Ovary (tissue), 9 donors: ENCODE data around the gene GRAMD1B. TPM values are rescaled to one million over a fixed set of nuclear protein-coding genes. Genes with fewer than 3 reads are reported as not detected.

Experiments
- DNase-seq, 5 donors: peaks; one replicate each; pipeline ENCODE4 v3.0.0-alpha.2; 2019 to 2020
- H3K27ac ChIP-seq, 2 donors: fragments of 200-600 bp; one replicate each; pipeline versions ENCODE4 v1.5.1 to v1.8.0; 2019 to 2022
- H3K27me3 ChIP-seq: fragments of 200-600 bp; one replicate; pipeline ENCODE4 v1.8.0; 2022
- H3K36me3 ChIP-seq: fragments of 200-600 bp; sonication (generic); one replicate; pipeline ENCODE4 v1.5.1; 2019
- H3K4me1 ChIP-seq: one replicate; pipeline ENCODE4 v1.8.1; 2013; ENCODE audit warnings: mild to moderate bottlenecking, moderate library complexity; ENCODE audit not compliant: insufficient read depth
- H3K4me3 ChIP-seq: fragments of 200-600 bp; sonication (generic); one replicate; pipeline ENCODE4 v1.5.1; 2017
- H3K9me3 ChIP-seq, 2 donors: fragments of 200-600 bp in 1 of 2; sonication (generic) in 1 of 2; one replicate each; pipeline versions ENCODE4 v1.5.1 to v1.8.1; 2013 to 2019; ENCODE audit warnings: mild to moderate bottlenecking in 1 of 2, moderate library complexity in 1 of 2
- CTCF ChIP-seq, 3 donors: fragments of 450-650 bp in 2 of 3; fragments of 200-600 bp in 1 of 3; IDR thresholded peaks; one replicate each; pipeline versions ENCODE4 v1.5.1 to v1.8.0; 2016 to 2022; ENCODE audit warnings: antibody characterized with exemption in 3 of 3, mild to moderate bottlenecking in 1 of 3
- EP300 ChIP-seq: sonication (generic); formaldehyde crosslinking; IDR thresholded peaks from one replicate; pipeline ENCODE4 v1.6.1; 2017; ENCODE audit warnings: antibody characterized with exemption
- POLR2A ChIP-seq: fragments of 450-650 bp; IDR thresholded peaks from one replicate; pipeline ENCODE4 v1.6.1; 2017; ENCODE audit warnings: antibody characterized with exemption, mild to moderate bottlenecking, moderate library complexity
- WGBS, 3 donors: extraction: QIAGEN DNeasy Blood & Tissue Kit in 1 of 3; methylation state at CpG; one replicate each; pipeline versions ENCODE4 v1.1.5 to v1.1.7; 2013 to 2017; 5-methylcytosine and 5-hydroxymethylcytosine counted together
- intact Hi-C, 4 donors: fragments of 100-400 bp; cut with DNase I; formaldehyde crosslinking; loops; one replicate each; pipeline versions ENCODE4 v1.11.0 to v1.15.1; 2022 to 2023
- polyA plus RNA-seq, 2 donors: library from polyadenylated mRNA; stranded (reverse); fragments of 200-250 nt in 1 of 2; fragments of 350-450 nt in 1 of 2; fragmentation: Illumina TruSeq in 1 of 2; extraction: RNeasy Lipid Tissue Mini Kit (QIAGEN cat#74804) in 1 of 2; gene quantifications; one replicate each; pipeline ENCODE4 v1.2.3, GENCODE V29; 2013 to 2014
- total RNA-seq, 7 donors: library from RNA; depleted of rRNA in 2 of 7; stranded (reverse); fragments of >200 nt in 2 of 7; fragmentation: NEBNext Ultra II Directional in 3 of 7; extraction: Animal tissue kit (Norgen Biotek cat#: 25700) in 3 of 7; gene quantifications; one replicate each; pipeline versions ENCODE4 v1.1.0 to v1.2.4, GENCODE V29; 2016 to 2023
- donor health status: DM: no; HTN: no; CAD: no; lungs with moderate emphysema.
- donor health status: DM: no; HTN: no; CAD: no.
- donor health status: Bipolar disorder and iron deficiency.
- donor health status: DM: yes; HTN: yes; CAD: no.
- donor health status: DM: no; HTN: no; CAD: no.
- donor health status: DM: yes; HTN: yes; CAD: no.

The GRAMD1B gene
- total and polyA plus RNA-seq, 9 donors, result 10.8 to 185 (median 25.4) TPM

GRCh38 chr11:123581651-123582399, 151.8 kb downstream of the GRAMD1B start:
- Histone ChIP-seq H3K4me1 (peaks cover 2% of the 10 kb centered on the region), H3K36me3 (no peaks in the 10 kb centered on the region), H3K9me3 (no peaks in the 10 kb centered on the region), H3K27ac (no peak overlapping the region), H3K4me3 (no peak overlapping the region), H3K27me3 (no peaks in the 10 kb centered on the region)
- WGBS, 3 donors, result 89 to 91% (median 90%) methylated on average over 22 of the region's 22 CpGs
- no peak for TF ChIP-seq EP300
- TF ChIP-seq POLR2A, result no peak
- TF ChIP-seq CTCF (IDR thresholded peaks at IDR 0.05), result no peak
- DNase-seq, result no peak
- intact Hi-C loops, result loop anchor here (2.0 to 10.0 kb wide), 3 partner anchors 123 to 127 kb away; no protein-coding TSS in a partner anchor

- intact Hi-C loops, result loop anchor here in 3 of 4 donors (5.0 to 10.0 kb wide), 2 partner anchors 122 to 124 kb away; no protein-coding TSS in a partner anchor
- no peak for TF ChIP-seq EP300
- no peak for TF ChIP-seq POLR2A
- TF ChIP-seq CTCF (IDR thresholded peaks at IDR 0.05), result no peak
- no peak overlapping the region for H3K4me3 ChIP-seq
- no peaks in the 10 kb centered on the region for H3K9me3 ChIP-seq
- 89 to 91% (median 90%) methylated on average over 12 of the region's 12 CpGs for WGBS, 3 donors
- no peaks in the 10 kb centered on the region for H3K36me3 ChIP-seq
- no peak for DNase-seq
- H3K27ac ChIP-seq, result no peak overlapping the region
- peaks cover 2% of the 10 kb centered on the region for H3K4me1 ChIP-seq
- no peaks in the 10 kb centered on the region for H3K27me3 ChIP-seq
Measured at GRCh38 chr11:123582992-123583504, 153.0 kb downstream of the GRAMD1B start.

- H3K36me3 ChIP-seq, result no peaks in the 10 kb centered on the region
- H3K9me3 ChIP-seq, result no peaks in the 10 kb centered on the region
- H3K4me1 ChIP-seq, result peaks cover 2% of the 10 kb centered on the region
- H3K27me3 ChIP-seq, result no peaks in the 10 kb centered on the region
- no peak for TF ChIP-seq EP300
- no peak for TF ChIP-seq CTCF (IDR thresholded peaks at IDR 0.05)
- TF ChIP-seq POLR2A, result no peak
- H3K27ac ChIP-seq, result no peak overlapping the region
- 93 to 96% (median 95%) methylated on average over 4 of the region's 4 CpGs for WGBS, 3 donors
- no peak for DNase-seq
- intact Hi-C loops, result loop anchor here in 3 of 4 donors (5.0 to 10.0 kb wide), 2 partner anchors 121 to 123 kb away; no protein-coding TSS in a partner anchor
- H3K4me3 ChIP-seq, result no peak overlapping the region
Measured at GRCh38 chr11:123584186-123584585, 154.1 kb downstream of the GRAMD1B start.

GRCh38 chr11:123584737-123585136, 154.7 kb downstream of the GRAMD1B start:
- Histone ChIP-seq H3K9me3 (no peaks in the 10 kb centered on the region), H3K27ac (no peak overlapping the region), H3K4me3 (no peak overlapping the region), H3K27me3 (no peaks in the 10 kb centered on the region), H3K4me1 (peaks cover 2% of the 10 kb centered on the region), H3K36me3 (no peaks in the 10 kb centered on the region)
- intact Hi-C loops, result loop anchor here in 3 of 4 donors (5.0 to 10.0 kb wide), 2 partner anchors 120 to 123 kb away; no protein-coding TSS in a partner anchor
- TF ChIP-seq EP300 (no peak), POLR2A (no peak), CTCF (IDR thresholded peaks at IDR 0.05) (no peak)
- DNase-seq, result no peak
- 83 to 89% (median 86%) methylated on average over 7 of the region's 7 CpGs for WGBS, 3 donors
